ENCODE measurements around the gene GOLGA6C.
"Not testable (repeated sequence)": the region's sequence is repeated elsewhere in the genome, so short reads cannot be mapped to it uniquely, and the experiment has no call there.

Gene GOLGA6C

DNA sequence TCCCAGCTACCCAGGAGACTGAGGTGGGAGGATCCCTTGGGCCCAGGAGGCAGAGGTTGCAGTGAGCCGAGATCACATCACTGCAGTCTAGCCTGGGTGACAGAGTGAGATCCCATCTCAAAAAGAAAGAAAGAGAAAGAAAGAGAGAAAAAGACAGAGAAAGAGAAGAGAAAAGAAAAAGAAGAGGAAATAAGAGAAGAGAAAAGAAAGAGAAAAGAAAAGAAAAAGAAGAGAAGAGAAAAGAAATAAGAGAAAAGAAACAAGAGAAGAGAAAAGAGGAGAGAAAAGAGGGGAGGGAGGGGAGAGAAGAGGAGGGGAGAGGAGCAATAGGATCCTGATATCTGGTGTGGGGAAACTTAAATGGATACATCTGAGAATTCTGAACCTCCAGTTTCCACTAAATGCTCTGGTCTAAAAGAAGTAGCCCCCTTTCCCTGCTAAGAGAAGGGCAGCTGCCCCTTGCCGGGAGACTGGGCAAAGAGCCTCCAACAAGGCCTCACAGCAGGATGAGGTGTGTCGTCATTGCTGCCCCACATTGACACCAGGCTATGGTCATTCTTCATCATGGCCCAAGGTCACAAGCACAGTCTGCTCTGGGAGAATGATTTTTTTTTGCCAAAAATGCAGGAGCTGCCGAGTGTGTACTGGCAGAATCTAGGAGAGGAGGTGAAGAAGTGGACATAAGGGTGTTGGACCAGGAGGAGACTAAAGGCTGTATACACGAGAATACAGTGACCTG, 56.6 kb downstream of the GOLGA6C start:
- no peak for DNase-seq
- ATAC-seq = no peak

DNA sequence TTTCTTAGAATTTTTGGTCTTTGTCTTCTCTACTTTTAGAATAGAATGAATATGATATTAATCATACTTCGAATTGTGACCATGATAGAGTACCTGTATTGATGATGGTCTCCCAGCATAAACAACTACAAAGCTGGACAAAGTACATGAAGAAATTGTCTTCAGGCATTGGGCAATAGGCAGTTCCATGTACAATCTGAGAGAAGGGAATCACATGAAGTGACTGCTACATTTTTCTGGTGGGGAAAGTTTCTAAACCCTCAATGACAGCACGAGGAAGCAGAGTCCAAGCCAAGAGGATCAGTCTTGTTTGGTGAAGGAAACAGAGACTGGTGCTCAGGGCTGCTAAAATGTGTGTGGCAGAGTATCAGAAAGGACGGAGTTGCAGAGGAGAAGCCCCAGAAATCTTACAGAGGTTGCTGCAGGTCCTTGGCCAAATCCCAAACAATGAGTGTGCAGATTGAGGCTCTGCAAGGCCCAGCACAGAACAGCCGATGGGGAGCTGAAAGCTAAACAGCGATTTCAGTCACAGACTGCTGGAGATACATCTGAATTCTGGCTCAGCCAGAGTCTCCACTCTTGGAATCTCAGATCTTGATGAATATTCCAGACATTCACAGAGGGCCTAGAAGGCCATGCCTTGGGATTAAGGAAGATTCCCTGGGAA, 61.2 kb downstream of the GOLGA6C start:
- not testable (repeated sequence) for ATAC-seq, DNase-seq

All from stimulated activated naive CD8-positive, alpha-beta T cell treated with anti-CD3 and anti-CD28 coated beads, Interleukin-15, Interleukin-2, amounts not matched to agents 100 U/mL and 50 U/mL, for 24 hours (primary cell).